ENCODE results near the gene FOCAD. TPM values are rescaled to one million over a fixed set of nuclear protein-coding genes. Genes with fewer than 3 reads are reported as not detected.

Gene FOCAD
- total and polyA plus RNA-seq, 2 of the 8 experiments (the other 6 are each of a cell fraction or from before 2014, with no cell fraction given), result 22.0 to 38.4 TPM

GRCh38 chr9:20930836-20931235 lies 246.8 kb downstream of the FOCAD start:
- H3K4me2 ChIP-seq (ENCODE audit: insufficient read depth in 1 of 2, low read depth in 2 of 2, low read length in 2 of 2), result no peak overlapping the region
- CTCF ChIA-PET (ENCODE audit: partially characterized antibody), result interaction anchor here (1.6 to 1.8 kb wide), 2 partner anchors 11 to 17 kb away, joined by 4 to 6 read pairs; no protein-coding TSS in a partner anchor

More at GRCh38 chr9:20930836-20931235, 246.8 kb downstream of the FOCAD start:
- Histone ChIP-seq H2AK5ac (ENCODE audit: low read depth, low read length) (no peak overlapping the region), H3K9ac (replicated peaks in 1 of 4; ENCODE audit: extremely low read depth in 1 of 4, low read depth in 3 of 4, low read length in 3 of 4) (no peak overlapping the region), H4K20me1 (replicated peaks in 1 of 2; ENCODE audit: control insufficient read depth in 1 of 2, insufficient read depth in 2 of 2, low read length in 2 of 2) (no peaks in the 10 kb centered on the region), H3K27me3 (replicated peaks in 1 of 4; ENCODE audit: control insufficient read depth in 3 of 4, extremely low read depth in 1 of 4, insufficient read depth in 3 of 4, low read length in 3 of 4) (no peaks in the 10 kb centered on the region), H3K23me2 (ENCODE audit: low read depth, low read length) (no peaks in the 10 kb centered on the region), H3K14ac (ENCODE audit: insufficient read length) (no peak overlapping the region), H2BK12ac (ENCODE audit: low read depth, low read length) (no peak overlapping the region), H3K36me3 (ENCODE audit: control insufficient read depth in 2 of 4, insufficient read depth in 4 of 4, low read length in 3 of 4) (peaks cover 0 to 4% (median 2%) of the 10 kb centered on the region in 4 experiments; a peak in 2 of 8 replicates), H2BK20ac (ENCODE audit: low read length) (no peak overlapping the region), H3K23ac (ENCODE audit: insufficient read length) (no peak overlapping the region), H3K79me2 (ENCODE audit: control insufficient read depth in 1 of 2, insufficient read depth in 2 of 2, low read length in 2 of 2) (no peaks in the 10 kb centered on the region), H4K91ac (replicated peaks; ENCODE audit: insufficient read length, low read length) (no peak overlapping the region), H3K4me1 (replicated peaks in 1 of 4; ENCODE audit: control insufficient read depth in 3 of 4, insufficient read depth in 4 of 4, low read length in 3 of 4) (peaks cover 0 to 3% (median 0%) of the 10 kb centered on the region in 4 experiments; a peak in 1 of 7 replicates), H3K56ac (replicated peaks; ENCODE audit: insufficient read length, low read depth, low read length) (no peak overlapping the region), H3K79me1 (ENCODE audit: low read depth, low read length) (no peaks in the 10 kb centered on the region), H3K4me3 (ENCODE audit: extremely low read depth in 1 of 4, insufficient read depth in 2 of 4, low read depth in 3 of 4, low read length in 4 of 4) (no peak overlapping the region), H2BK15ac (ENCODE audit: low read length) (no peak overlapping the region), H3K27ac (ENCODE audit: low read depth, low read length) (no peak overlapping the region), H2BK120ac (replicated peaks; ENCODE audit: low read depth, low read length) (no peak overlapping the region), H4K8ac (ENCODE audit: extremely low read depth, insufficient read depth, low read length) (no peak overlapping the region), H4K5ac (ENCODE audit: insufficient read length, low read depth, low read length) (no peak overlapping the region), H3K4ac (replicated peaks; ENCODE audit: insufficient read length, low read depth, low read length) (no peak overlapping the region), H3K18ac (ENCODE audit: extremely low read depth, low read length) (no peak overlapping the region), H2AFZ (ENCODE audit: low read length) (no peak overlapping the region), H2BK5ac (ENCODE audit: low read depth, low read length) (no peak overlapping the region), H3K9me3 (ENCODE audit: insufficient read depth in 2 of 2, low read depth in 1 of 2, low read length in 1 of 2) (no peaks in the 10 kb centered on the region)
- FAIRE-seq (no peak), DNase-seq (ENCODE audit: low read depth in 1 of 2, low spot score in 2 of 2) (no peak)
- 94% methylated on average over 1 of the region's 1 CpG; no CpG with 5 or more reads in 1 of the 2 experiments for whole genome bisulfite sequencing, 2 experiments (ENCODE audit: extremely low coverage in 1 of 2, insufficient coverage in 1 of 2, insufficient read length in 1 of 2, insufficient replicate concordance in 2 of 2, low coverage in 1 of 2, low lambda C conversion rate in 2 of 2, missing lambda C conversion rate in 1 of 2)
- POLR2A ChIA-PET (ENCODE audit: partially characterized antibody), result interaction anchor here (1.0 kb wide), 1 partner anchor 271 kb away, joined by 3 read pairs; no protein-coding TSS in a partner anchor
- no peak for TF ChIP-seq BRCA1 (IDR thresholded peaks at IDR 0.05; ENCODE audit: low read depth, low read length)
- TF ChIP-seq RAD21 (IDR thresholded peaks at IDR 0.05 in 1 of 2, conservative IDR thresholded peaks at IDR 0.05 in 1 of 2; ENCODE audit: low read depth in 2 of 2, low read length in 2 of 2), result no peak
- TF ChIP-seq POLR2A (IDR thresholded peaks at IDR 0.05; ENCODE audit: control extremely low read depth in 1 of 2, low read depth in 2 of 2, low read length in 2 of 2), result no peak
- TF ChIP-seq NRF1 (IDR thresholded peaks at IDR 0.05; ENCODE audit: low read depth, low read length), result no peak
- TF ChIP-seq RBBP5 (IDR thresholded peaks at IDR 0.05; ENCODE audit: borderline replicate concordance, low read depth, low read length), result no peak
- no peak for TF ChIP-seq POLR2AphosphoS5 (IDR thresholded peaks at IDR 0.05; ENCODE audit: low read depth, low read length)

Measured in H1 (cell line).